GM21381 (cell line): Measurements from ENCODE around the gene DDX39B.
A peak's percentile ranks its signal among the peaks of the same experiment; 100 is the strongest.
"Not testable (repeated sequence)": the region's sequence is repeated elsewhere in the genome, so short reads cannot be mapped to it uniquely, and the experiment has no call there.

Source experiments
- ATAC-seq: cut with Tn5 transposase; IDR thresholded peaks from one replicate; pipeline ENCODE4 v1.9.1; 2021; ENCODE audit warnings: mild to moderate bottlenecking, moderate library complexity; ENCODE audit not compliant: unreplicated experiment

The DDX39B gene

GRCh38 chr6:31529329-31530150 lies 12.3 kb downstream of the DDX39B start:
- ATAC-seq, result no peak

- no peak for ATAC-seq
These were observed 12.9 kb downstream of the DDX39B start, which contains the start of gene MCCD1 for GRCh38 chr6:31528821-31529328. MCCD1 (plus strand) TSS chr6:31528962; CDS start chr6:31529015, 53 bp downstream.

GRCh38 chr6:31528307-31528777 lies 13.5 kb downstream of the DDX39B start:
- no peak for ATAC-seq

GRCh38 chr6:31525932-31526591 lies 15.7 kb downstream of the DDX39B start:
- no peak for ATAC-seq

GRCh38 chr6:31525553-31525931 lies 16.3 kb downstream of the DDX39B start:
- ATAC-seq, result no peak

GRCh38 chr6:31521835-31522234 lies 20.0 kb downstream of the DDX39B start:
- no peak for ATAC-seq

GRCh38 chr6:31513456-31514165 lies 28.2 kb downstream of the DDX39B start:
- ATAC-seq, result no peak

GRCh38 chr6:31510007-31510406 lies 31.8 kb downstream of the DDX39B start:
- ATAC-seq, result no peak

GRCh38 chr6:31509036-31509435 lies 32.8 kb downstream of the DDX39B start:
- not testable (repeated sequence) for ATAC-seq

- ATAC-seq, result no peak
These were observed 39.2 kb downstream of the DDX39B start for GRCh38 chr6:31502586-31502985.

- not testable (repeated sequence) for ATAC-seq
These were observed 42.2 kb downstream of the DDX39B start for GRCh38 chr6:31499648-31500047.

- no peak for ATAC-seq
These were observed 43.1 kb downstream of the DDX39B start for GRCh38 chr6:31498748-31499147.

GRCh38 chr6:31497531-31498476 lies 44.0 kb downstream of the DDX39B start, which contains the start of gene MICB:
MICB (plus strand) TSS chr6:31498145; CDS start chr6:31498194, 49 bp downstream.
- ATAC-seq, result peak; percentile 48

- not testable (repeated sequence) for ATAC-seq
These were observed 45.0 kb downstream of the DDX39B start for GRCh38 chr6:31496826-31497225.

GRCh38 chr6:31495580-31495979 lies 46.2 kb downstream of the DDX39B start:
- ATAC-seq, result no peak

GRCh38 chr6:31493875-31494694 lies 47.7 kb downstream of the DDX39B start:
- ATAC-seq, result peak; percentile 43

- ATAC-seq, result not testable (repeated sequence)
These were observed 48.3 kb downstream of the DDX39B start for GRCh38 chr6:31493550-31493874.

GRCh38 chr6:31490115-31490873 lies 51.5 kb downstream of the DDX39B start:
- ATAC-seq, result no peak
